Breast epithelium (tissue), 3 donors: ENCODE data around the gene PROB1.

Experiments
- CTCF ChIP-seq, 3 donors: fragments of 450-650 bp; IDR thresholded peaks; one replicate each; pipeline ENCODE4 v1.5.1; 2016 to 2017; ENCODE audit warnings: antibody characterized with exemption in 3 of 3, mild to moderate bottlenecking in 3 of 3, moderate library complexity in 3 of 3
- POLR2A ChIP-seq: fragments of 450-650 bp; IDR thresholded peaks from one replicate; pipeline ENCODE4 v1.6.1; 2016; ENCODE audit warnings: antibody characterized with exemption, mild to moderate bottlenecking, moderate library complexity
- POLR2AphosphoS5 ChIP-seq, 3 donors: sonication (generic); formaldehyde crosslinking; IDR thresholded peaks; one replicate each; pipeline ENCODE4 v1.6.1; 2017; ENCODE audit warnings: antibody characterized with exemption in 3 of 3

- TF ChIP-seq CTCF (IDR thresholded peaks at IDR 0.05) (no peak), POLR2A (no peak), POLR2AphosphoS5 (IDR thresholded peaks at IDR 0.05) (no peak)
Measured at GRCh38 chr5:139410993-139411828, 16.3 kb upstream of the PROB1 start.
